ENCODE measurements around the gene MBD2. TPM values are rescaled to one million over a fixed set of nuclear protein-coding genes. Genes with fewer than 3 reads are reported as not detected.

MBD2 gene
- total RNA-seq, 6 experiments from 2014 or later, result 13.7 to 47.7 (median 29.4) TPM

GRCh38 chr18:54235871-54236270 is 11.4 kb upstream of the MBD2 start:
- H3K9me3 ChIP-seq, result no peaks in the 10 kb centered on the region
- ATAC-seq (no peak), DNase-seq (no peak)
- peaks cover 0 to 24% (median 1%) of the 10 kb centered on the region in 4 donors for H3K4me1 ChIP-seq
- TF ChIP-seq POLR2A (IDR thresholded peaks at IDR 0.05) (no peak), CTCF (IDR thresholded peaks at IDR 0.05) (no peak)
- no peaks in the 10 kb centered on the region for H3K36me3 ChIP-seq
- H3K27ac ChIP-seq, result no peak overlapping the region
- intact Hi-C loops (cut with DNase I), result no loop called here
- 76% methylated on average over 8 of the region's 8 CpGs for WGBS (ENCODE audit: insufficient coverage, low coverage, low lambda C conversion rate, missing lambda C conversion rate)
- no peak overlapping the region for H3K4me3 ChIP-seq
- H3K27me3 ChIP-seq, result no peaks in the 10 kb centered on the region

GRCh38 chr18:54233747-54234146 is 9.3 kb upstream of the MBD2 start:
- H3K4me1 ChIP-seq, result peaks cover 0 to 9% (median 1%) of the 10 kb centered on the region in 4 donors
- H3K4me3 ChIP-seq, result no peak overlapping the region
- TF ChIP-seq CTCF (IDR thresholded peaks at IDR 0.05), result no peak
- no peak for TF ChIP-seq POLR2A (IDR thresholded peaks at IDR 0.05)
- H3K36me3 ChIP-seq, result no peaks in the 10 kb centered on the region
- no peaks in the 10 kb centered on the region for H3K27me3 ChIP-seq
- DNase-seq, result no peak
- intact Hi-C loops (cut with DNase I), result no loop called here
- no peak for ATAC-seq
- no peaks in the 10 kb centered on the region for H3K9me3 ChIP-seq
- WGBS (ENCODE audit: insufficient coverage, low coverage, low lambda C conversion rate, missing lambda C conversion rate), result 89% methylated on average over 5 of the region's 5 CpGs
- H3K27ac ChIP-seq, result no peak overlapping the region

- no peak overlapping the region for H3K4me3 ChIP-seq
- ATAC-seq, result no peak
- no peak overlapping the region for H3K27ac ChIP-seq
- intact Hi-C loops (cut with DNase I), result no loop called here
- WGBS (ENCODE audit: insufficient coverage, low coverage, low lambda C conversion rate, missing lambda C conversion rate), result 87% methylated on average over 3 of the region's 3 CpGs
- no peaks in the 10 kb centered on the region for H3K36me3 ChIP-seq
- H3K27me3 ChIP-seq, result no peaks in the 10 kb centered on the region
- TF ChIP-seq CTCF (IDR thresholded peaks at IDR 0.05), result peak in 1 of 4 donors; percentile 1
- no peak for TF ChIP-seq POLR2A (IDR thresholded peaks at IDR 0.05)
- H3K9me3 ChIP-seq, result no peaks in the 10 kb centered on the region
- DNase-seq, result no peak
- peaks cover 0 to 4% (median 0%) of the 10 kb centered on the region in 4 donors for H3K4me1 ChIP-seq
Measured at GRCh38 chr18:54233228-54233625, 8.8 kb upstream of the MBD2 start.

GRCh38 chr18:54232485-54233227 is 8.2 kb upstream of the MBD2 start:
- H3K4me3 ChIP-seq, result no peak overlapping the region
- ATAC-seq, result peak; percentile 35 to 55 (median 40)
- H3K9me3 ChIP-seq, result no peaks in the 10 kb centered on the region
- 81% methylated on average over 7 of the region's 7 CpGs for WGBS (ENCODE audit: insufficient coverage, low coverage, low lambda C conversion rate, missing lambda C conversion rate)
- TF ChIP-seq CTCF (IDR thresholded peaks at IDR 0.05) (peak in 1 of 4 donors; percentile 5), POLR2A (IDR thresholded peaks at IDR 0.05) (no peak)
- no peak overlapping the region for H3K27ac ChIP-seq
- intact Hi-C loops (cut with DNase I), result no loop called here
- DNase-seq, result no peak
- no peaks in the 10 kb centered on the region for H3K27me3 ChIP-seq
- no peaks in the 10 kb centered on the region for H3K36me3 ChIP-seq
- no peaks in the 10 kb centered on the region for H3K4me1 ChIP-seq

Data from right lobe of liver (tissue), 6 donors.